Gastroesophageal sphincter (tissue), 4 donors: ENCODE data around the gene SNX5. TPM values are rescaled to one million over a fixed set of nuclear protein-coding genes. Genes with fewer than 3 reads are reported as not detected.
A peak's percentile ranks its signal among the peaks of the same experiment; 100 is the strongest.

Experiments
- ATAC-seq: fragments of 150-250 bp; one replicate; pipeline ENCODE4 v1.9.1; 2016; ENCODE audit warnings: mild to moderate bottlenecking, moderate library complexity
- H3K27ac ChIP-seq, 4 donors: fragments of 200-600 bp; sonication (generic) in 3 of 4; 1 replicate in 3 of 4; 2 replicates in 1 of 4; pipeline ENCODE4 v1.5.1; 2016 to 2019
- H3K27me3 ChIP-seq: fragments of 200-600 bp; sonication (generic); one replicate; pipeline ENCODE4 v1.5.1; 2019
- H3K36me3 ChIP-seq, 2 donors: fragments of 200-600 bp; sonication (generic); one replicate each; pipeline ENCODE4 v1.5.1; 2019; ENCODE audit warnings: control low read depth in 1 of 2
- H3K4me1 ChIP-seq, 3 donors: fragments of 200-600 bp; sonication (generic); 1 replicate in 2 of 3; 2 replicates in 1 of 3; pipeline ENCODE4 v1.5.1; 2016 to 2019; ENCODE audit warnings: control low read depth in 2 of 3
- H3K4me3 ChIP-seq, 2 donors: fragments of 200-600 bp; sonication (generic); one replicate each; pipeline ENCODE4 v1.5.1; 2019; ENCODE audit warnings: mild to moderate bottlenecking in 1 of 2, moderate library complexity in 1 of 2
- H3K9me3 ChIP-seq, 3 donors: fragments of 200-600 bp; sonication (generic); one replicate each; pipeline ENCODE4 v1.5.1; 2017 to 2019; ENCODE audit warnings: control low read depth in 2 of 3
- CTCF ChIP-seq, 4 experiments: fragments of 200-600 bp in 2 of 4; fragments of 450-650 bp in 2 of 4; sonication (generic) in 1 of 4; IDR thresholded peaks; one replicate each; pipeline ENCODE4 v1.5.1; 2017 to 2019; ENCODE audit warnings: antibody characterized with exemption in 4 of 4, mild to moderate bottlenecking in 2 of 4, moderate library complexity in 2 of 4
- EP300 ChIP-seq: sonication (generic); formaldehyde crosslinking; IDR thresholded peaks from one replicate; pipeline ENCODE4 v1.6.1; 2017; ENCODE audit warnings: antibody characterized with exemption, mild to moderate bottlenecking
- POLR2A ChIP-seq, 2 donors: fragments of 450-650 bp; IDR thresholded peaks; one replicate each; pipeline ENCODE4 v1.6.1; 2017; ENCODE audit warnings: antibody characterized with exemption in 2 of 2, mild to moderate bottlenecking in 2 of 2, moderate library complexity in 1 of 2
- POLR2AphosphoS5 ChIP-seq: sonication (generic); formaldehyde crosslinking; IDR thresholded peaks from one replicate; pipeline ENCODE4 v1.6.1; 2017; ENCODE audit warnings: antibody characterized with exemption
- WGBS, 2 donors: methylation state at CpG; one replicate each; pipeline ENCODE4 v1.1.5; 2018; ENCODE audit warnings: low coverage in 1 of 2; 5-methylcytosine and 5-hydroxymethylcytosine counted together
- total RNA-seq, 4 donors: library from RNA; depleted of rRNA; stranded (reverse); fragments of >200 nt; gene quantifications; one replicate each; pipeline ENCODE4 v1.1.0, GENCODE V29; 2016

The SNX5 gene
- total RNA-seq, 4 donors from 2014 or later = 47.5 to 90.9 (median 70.2) TPM

GRCh38 chr20:17941826-17942196 is 26.8 kb downstream of the SNX5 start:
- ATAC-seq = no peak

GRCh38 chr20:17941087-17941825 is 27.3 kb downstream of the SNX5 start:
- Histone ChIP-seq H3K4me1 (peaks cover 0 to 38% (median 28%) of the 10 kb centered on the region in 3 donors), H3K36me3 (peaks cover 0 to 61% of the 10 kb centered on the region in 2 donors), H3K4me3 (no peak overlapping the region), H3K9me3 (no peaks in the 10 kb centered on the region), H3K27ac (no peak overlapping the region), H3K27me3 (no peaks in the 10 kb centered on the region)
- no peak for ATAC-seq
- 83 to 88% methylated on average over 7 to 9 of the region's 10 CpGs for WGBS, 2 donors
- TF ChIP-seq CTCF (IDR thresholded peaks at IDR 0.05) (no peak), POLR2AphosphoS5 (no peak), EP300 (no peak), POLR2A (IDR thresholded peaks at IDR 0.05) (no peak)

More at GRCh38 chr20:17941826-17942196, 26.8 kb downstream of the SNX5 start:
- Histone ChIP-seq H3K36me3 (peaks cover 0 to 66% of the 10 kb centered on the region in 2 donors), H3K27ac (no peak overlapping the region), H3K4me3 (no peak overlapping the region), H3K27me3 (no peaks in the 10 kb centered on the region), H3K4me1 (peaks cover 0 to 35% (median 22%) of the 10 kb centered on the region in 3 donors), H3K9me3 (no peaks in the 10 kb centered on the region)
- 48 to 58% methylated on average over 3 of the region's 3 CpGs for WGBS, 2 donors
- TF ChIP-seq CTCF (IDR thresholded peaks at IDR 0.05) = no peak
- no peak for TF ChIP-seq POLR2AphosphoS5
- no peak for TF ChIP-seq EP300
- TF ChIP-seq POLR2A (IDR thresholded peaks at IDR 0.05) = no peak

- Histone ChIP-seq H3K27me3 (no peaks in the 10 kb centered on the region), H3K4me1 (peaks cover 0 to 47% (median 33%) of the 10 kb centered on the region in 3 donors), H3K9me3 (no peaks in the 10 kb centered on the region), H3K27ac (no peak overlapping the region), H3K36me3 (peaks cover 0 to 52% of the 10 kb centered on the region in 2 donors), H3K4me3 (no peak overlapping the region)
- TF ChIP-seq POLR2A (IDR thresholded peaks at IDR 0.05) = no peak
- no peak for TF ChIP-seq EP300
- no peak for TF ChIP-seq POLR2AphosphoS5
- TF ChIP-seq CTCF (IDR thresholded peaks at IDR 0.05) = no peak
- ATAC-seq = no peak
- WGBS, 2 donors = 57% methylated on average over 3 of the region's 6 CpGs; no CpG with 5 or more reads in 1 of the 2 donors
These were observed 28.2 kb downstream of the SNX5 start for GRCh38 chr20:17940224-17940971.

- peaks cover 0 to 54% (median 33%) of the 10 kb centered on the region in 3 donors for H3K4me1 ChIP-seq
- no peak overlapping the region for H3K4me3 ChIP-seq
- 68 to 72% methylated on average over 5 to 7 of the region's 7 CpGs for WGBS, 2 donors
- H3K27ac ChIP-seq = peak overlapping the region in 1 of 4 donors; percentile 72
- H3K27me3 ChIP-seq = no peaks in the 10 kb centered on the region
- no peaks in the 10 kb centered on the region for H3K9me3 ChIP-seq
- no peak for TF ChIP-seq EP300
- no peak for TF ChIP-seq CTCF (IDR thresholded peaks at IDR 0.05)
- no peak for TF ChIP-seq POLR2AphosphoS5
- TF ChIP-seq POLR2A (IDR thresholded peaks at IDR 0.05) = no peak
- no peak for ATAC-seq
- H3K36me3 ChIP-seq = peaks cover 0 to 45% of the 10 kb centered on the region in 2 donors
These were observed 28.9 kb downstream of the SNX5 start for GRCh38 chr20:17939622-17940223.
